LNCAP (cell line): ENCODE results near the gene EML6.

ENCODE experiments used
- TF ChIP-seq, protein P1 (sequence below): fragments of 450-650 bp; IDR thresholded peaks from 2 replicates; pipeline ENCODE4 v1.5.1; 2017; ENCODE audit warnings: mild to moderate bottlenecking

The EML6 gene

DNA sequence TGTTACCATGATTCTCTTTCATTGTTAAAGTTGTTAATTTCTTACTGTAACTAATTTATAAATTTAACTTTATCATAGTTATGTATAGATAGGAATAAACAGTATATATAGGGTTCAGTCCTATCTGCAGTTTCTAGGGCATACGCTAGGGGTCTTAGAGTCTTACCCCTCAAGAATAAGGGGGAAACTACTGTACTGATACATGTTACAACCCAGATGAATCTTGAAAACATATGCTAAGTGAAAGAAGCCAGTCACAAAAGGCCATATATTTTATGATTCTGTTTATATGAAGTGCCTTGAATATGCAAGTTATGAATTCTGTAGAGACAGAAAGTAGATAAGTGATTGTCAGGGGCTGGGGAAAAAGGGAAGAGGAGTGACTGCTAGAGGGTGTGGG is 274.4 kb downstream of the EML6 start:
- TF ChIP-seq, protein P1, sequence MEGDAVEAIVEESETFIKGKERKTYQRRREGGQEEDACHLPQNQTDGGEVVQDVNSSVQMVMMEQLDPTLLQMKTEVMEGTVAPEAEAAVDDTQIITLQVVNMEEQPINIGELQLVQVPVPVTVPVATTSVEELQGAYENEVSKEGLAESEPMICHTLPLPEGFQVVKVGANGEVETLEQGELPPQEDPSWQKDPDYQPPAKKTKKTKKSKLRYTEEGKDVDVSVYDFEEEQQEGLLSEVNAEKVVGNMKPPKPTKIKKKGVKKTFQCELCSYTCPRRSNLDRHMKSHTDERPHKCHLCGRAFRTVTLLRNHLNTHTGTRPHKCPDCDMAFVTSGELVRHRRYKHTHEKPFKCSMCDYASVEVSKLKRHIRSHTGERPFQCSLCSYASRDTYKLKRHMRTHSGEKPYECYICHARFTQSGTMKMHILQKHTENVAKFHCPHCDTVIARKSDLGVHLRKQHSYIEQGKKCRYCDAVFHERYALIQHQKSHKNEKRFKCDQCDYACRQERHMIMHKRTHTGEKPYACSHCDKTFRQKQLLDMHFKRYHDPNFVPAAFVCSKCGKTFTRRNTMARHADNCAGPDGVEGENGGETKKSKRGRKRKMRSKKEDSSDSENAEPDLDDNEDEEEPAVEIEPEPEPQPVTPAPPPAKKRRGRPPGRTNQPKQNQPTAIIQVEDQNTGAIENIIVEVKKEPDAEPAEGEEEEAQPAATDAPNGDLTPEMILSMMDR = no peak

DNA sequence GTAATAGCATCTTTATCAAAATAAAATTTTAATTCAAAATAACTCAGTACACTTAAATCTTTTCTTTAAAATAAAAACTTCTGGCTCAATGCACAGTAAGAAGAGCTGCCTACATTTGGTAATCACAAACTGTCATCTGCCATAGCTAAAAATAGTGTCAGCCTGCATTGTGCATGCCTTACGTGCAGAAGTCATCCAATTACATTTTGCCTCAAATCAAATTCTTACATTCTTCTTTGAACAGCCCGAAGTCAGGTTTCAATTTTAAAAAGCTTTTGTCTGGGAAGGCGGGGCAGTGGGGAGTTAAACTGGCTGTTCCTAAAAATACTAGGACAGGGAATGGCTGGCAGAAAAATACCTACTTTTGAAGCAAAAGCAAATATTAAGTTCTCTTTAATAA is 275.7 kb downstream of the EML6 start:
- TF ChIP-seq, protein P1 = no peak

- TF ChIP-seq, protein P1 = no peak
These were observed 276.9 kb downstream of the EML6 start for GRCh38 chr2:55000341-55000740.

DNA sequence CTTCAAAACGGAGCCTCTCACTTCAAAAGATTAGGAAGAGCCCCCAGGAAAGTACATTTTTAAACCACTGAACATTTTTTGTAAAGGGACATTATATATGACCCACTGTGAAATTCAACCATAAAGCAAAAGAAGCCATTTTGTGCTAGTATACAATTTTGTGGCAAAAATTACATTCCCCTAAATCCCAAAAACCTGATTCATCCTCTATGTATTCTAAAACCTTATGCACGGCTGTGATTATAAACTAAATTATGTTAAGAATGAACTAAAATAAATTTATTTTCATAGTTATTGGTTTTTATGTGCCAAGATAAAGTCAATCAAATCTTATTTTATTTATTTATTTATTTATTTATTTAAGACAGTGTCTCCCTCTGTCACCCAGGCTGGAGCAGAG is 278.3 kb downstream of the EML6 start:
- TF ChIP-seq, protein P1 = no peak

GRCh38 chr2:55003706-55004639 is 280.5 kb downstream of the EML6 start:
- TF ChIP-seq, protein P1 = no peak

DNA sequence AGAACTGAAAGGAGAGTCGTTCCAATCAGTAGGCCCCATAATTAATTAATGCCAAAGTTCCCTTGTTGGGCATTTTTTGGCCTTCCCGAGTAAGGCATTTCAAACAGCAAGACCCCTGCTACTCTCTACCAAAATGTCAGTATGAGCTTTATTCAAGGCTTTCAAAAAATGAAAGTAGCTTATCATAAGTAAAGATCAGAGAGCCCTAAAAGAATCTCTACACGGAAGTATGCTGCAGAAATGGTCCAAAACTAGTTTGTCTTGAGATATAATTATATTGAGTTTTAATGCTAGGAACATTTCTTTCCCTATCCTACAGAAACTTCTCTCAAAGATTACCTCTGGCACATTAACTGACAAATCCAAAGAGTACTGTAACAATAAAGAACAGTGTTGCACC is 282.8 kb downstream of the EML6 start:
- TF ChIP-seq, protein P1 = no peak

- TF ChIP-seq, protein P1 = no peak
These were observed 286.0 kb downstream of the EML6 start for GRCh38 chr2:55009277-55010060.
